H9 (cell line): Measurements from ENCODE around the gene WDSUB1. TPM values are rescaled to one million over a fixed set of nuclear protein-coding genes. Genes with fewer than 3 reads are reported as not detected.

ENCODE experiments used
- DNase-seq: peaks from one replicate; pipeline ENCODE4 v3.0.0-alpha.2; 2017
- H2AFZ ChIP-seq: one replicate; pipeline ENCODE4 v1.6.1; 2013; ENCODE audit warnings: mild to moderate bottlenecking, low read length, control low read depth, moderate library complexity
- H2AK5ac ChIP-seq: 2 replicates; pipeline ENCODE4 v1.6.1; 2013; ENCODE audit warnings: low read length, control low read depth, mixed read lengths; ENCODE audit not compliant: insufficient read length
- H2BK120ac ChIP-seq: one replicate; pipeline ENCODE4 v1.6.1; 2013; ENCODE audit warnings: low read depth, mild to moderate bottlenecking, low read length, control low read depth, inconsistent platforms; ENCODE audit not compliant: poor library complexity, severe bottlenecking
- H2BK12ac ChIP-seq: 2 replicates; pipeline ENCODE4 v1.6.1; 2013; ENCODE audit warnings: low read length, control low read depth, mixed read lengths, low read depth; ENCODE audit not compliant: insufficient read length
- H2BK15ac ChIP-seq: 2 replicates; pipeline ENCODE4 v1.6.1; 2013; ENCODE audit warnings: low read depth, low read length, control low read depth
- H2BK20ac ChIP-seq: one replicate; pipeline ENCODE4 v1.6.1; 2013; ENCODE audit warnings: low read depth, mild to moderate bottlenecking, low read length, control low read depth, inconsistent platforms; ENCODE audit not compliant: poor library complexity, severe bottlenecking
- H2BK5ac ChIP-seq: 2 replicates; pipeline ENCODE4 v1.6.1; 2013; ENCODE audit warnings: low read length, control low read depth, mixed read lengths; ENCODE audit not compliant: insufficient read length
- H3K14ac ChIP-seq: 2 replicates; pipeline ENCODE4 v1.6.1; 2013; ENCODE audit warnings: low read length, control low read depth; ENCODE audit not compliant: insufficient read depth
- H3K18ac ChIP-seq: 2 replicates; pipeline ENCODE4 v1.6.1; 2013; ENCODE audit warnings: low read depth, mild to moderate bottlenecking, mixed read lengths, low read length, control low read depth; ENCODE audit not compliant: insufficient read length
- H3K23ac ChIP-seq: 2 replicates; pipeline ENCODE4 v1.6.1; 2013; ENCODE audit warnings: low read length, control low read depth, mixed read lengths, low read depth; ENCODE audit not compliant: insufficient read length
- H3K23me2 ChIP-seq: 2 replicates; pipeline ENCODE4 v1.6.1; 2013; ENCODE audit warnings: low read depth, mild to moderate bottlenecking, mixed read lengths, low read length, control low read depth; ENCODE audit not compliant: insufficient read length, poor library complexity, severe bottlenecking
- H3K27ac ChIP-seq: 2 replicates; pipeline ENCODE4 v1.5.1; 2013; ENCODE audit warnings: low read length, control low read depth, mixed read lengths, low read depth; ENCODE audit not compliant: insufficient read length
- H3K27me3 ChIP-seq: 2 replicates; pipeline ENCODE4 v1.6.1; 2013; ENCODE audit warnings: low read length, control low read depth, inconsistent platforms; ENCODE audit not compliant: insufficient read depth
- H3K4ac ChIP-seq: 2 replicates; pipeline ENCODE4 v1.6.1; 2013; ENCODE audit warnings: low read depth, mild to moderate bottlenecking, control low read depth, inconsistent platforms, low read length, moderate library complexity
- H3K4me1 ChIP-seq: 2 replicates; pipeline ENCODE4 v1.6.1; 2013; ENCODE audit warnings: low read length, control low read depth, inconsistent platforms; ENCODE audit not compliant: insufficient read depth
- H3K4me2 ChIP-seq: 2 replicates; pipeline ENCODE4 v1.6.1; 2013; ENCODE audit warnings: low read length, control low read depth, mixed read lengths; ENCODE audit not compliant: insufficient read length, insufficient read depth
- H3K56ac ChIP-seq: 2 replicates; pipeline ENCODE4 v1.6.1; 2013; ENCODE audit warnings: low read depth, mild to moderate bottlenecking, mixed read lengths, low read length, control low read depth; ENCODE audit not compliant: insufficient read length
- H3K79me1 ChIP-seq: 2 replicates; pipeline ENCODE4 v1.6.1; 2013; ENCODE audit warnings: low read depth, mild to moderate bottlenecking, moderate library complexity, low read length, control low read depth, inconsistent platforms; ENCODE audit not compliant: insufficient read depth, poor library complexity, severe bottlenecking
- H3K79me2 ChIP-seq: 2 replicates; pipeline ENCODE4 v1.6.1; 2013; ENCODE audit warnings: low read length, control low read depth, inconsistent platforms; ENCODE audit not compliant: insufficient read depth
- H3K9ac ChIP-seq: 2 replicates; pipeline ENCODE4 v1.6.1; 2013; ENCODE audit warnings: low read length, control low read depth, mixed read lengths; ENCODE audit not compliant: insufficient read length; ENCODE audit errors: extremely low read depth
- H3K9me3 ChIP-seq: one replicate; pipeline ENCODE4 v1.6.1; 2013; ENCODE audit warnings: low read depth, low read length, inconsistent platforms; ENCODE audit not compliant: control insufficient read depth
- H3T11ph ChIP-seq: one replicate; pipeline ENCODE4 v1.6.1; 2013; ENCODE audit warnings: mild to moderate bottlenecking, low read length, control low read depth, inconsistent platforms
- H4K20me1 ChIP-seq: one replicate; pipeline ENCODE4 v1.6.1; 2013; ENCODE audit not compliant: control insufficient read depth, insufficient read length, insufficient read depth
- H4K5ac ChIP-seq: 2 replicates; pipeline ENCODE4 v1.6.1; 2013; ENCODE audit warnings: low read depth, mild to moderate bottlenecking, mixed read lengths, low read length, control low read depth; ENCODE audit not compliant: insufficient read length
- H4K8ac ChIP-seq: replicated peaks from 2 replicates; pipeline ENCODE4 v1.6.1; 2013; ENCODE audit warnings: low read length, control low read depth, mixed read lengths, low read depth; ENCODE audit not compliant: insufficient read length
- H4K91ac ChIP-seq: 2 replicates; pipeline ENCODE4 v1.6.1; 2013; ENCODE audit warnings: low read depth, mild to moderate bottlenecking, moderate library complexity, mixed read lengths, low read length, control low read depth; ENCODE audit not compliant: insufficient read length
- H3K27ac Mint-ChIP-seq, 3 experiments: 2 replicates in 2 of 3; 3 replicates in 1 of 3; pipeline ENCODE4 v1.8.0; 2020 to 2021; ENCODE audit warnings: mixed read lengths in 3 of 3, mild to moderate bottlenecking in 1 of 3, moderate library complexity in 1 of 3
- H3K27me3 Mint-ChIP-seq: 2 replicates; pipeline ENCODE4 v1.8.0; 2021; ENCODE audit warnings: low read depth, mild to moderate bottlenecking, moderate library complexity, mixed read lengths
- H3K36me3 Mint-ChIP-seq, 3 experiments: 2 replicates in 2 of 3; 3 replicates in 1 of 3; pipeline ENCODE4 v1.8.0; 2020 to 2021; ENCODE audit warnings: low read depth in 3 of 3, mixed read lengths in 3 of 3; ENCODE audit not compliant: insufficient read depth in 1 of 3
- H3K4me1 Mint-ChIP-seq, 2 experiments: 2 replicates each; pipeline ENCODE4 v1.8.0; 2020; ENCODE audit warnings: mixed read lengths in 2 of 2
- H3K4me3 Mint-ChIP-seq, 2 experiments: 2 replicates in 1 of 2; 3 replicates in 1 of 2; pipeline ENCODE4 v1.8.0; 2020 to 2021; ENCODE audit warnings: mild to moderate bottlenecking in 2 of 2, mixed read lengths in 2 of 2, moderate library complexity in 1 of 2
- H3K9me3 Mint-ChIP-seq, 2 experiments: 2 replicates in 1 of 2; 3 replicates in 1 of 2; pipeline ENCODE4 v1.8.0; 2020; ENCODE audit warnings: mild to moderate bottlenecking in 2 of 2, mixed read lengths in 2 of 2, moderate library complexity in 1 of 2
- WGBS: extraction: QIAGEN DNeasy Blood & Tissue Kit; methylation state at CpG from one replicate; pipeline ENCODE4 v1.1.7; 2013; ENCODE audit warnings: missing lambda C conversion rate, low lambda C conversion rate, mixed read lengths; ENCODE audit not compliant: insufficient read length; ENCODE audit errors: extremely low coverage; 5-methylcytosine and 5-hydroxymethylcytosine counted together
- total RNA-seq: library from RNA; stranded (reverse); gene quantifications from 2 replicates; pipeline ENCODE4 v1.2.1, GENCODE V29; 2021
- TF ChIP-seq, protein P1 (sequence below): fragments of 200-600 bp; sonication (generic); conservative IDR thresholded peaks from 3 replicates; pipeline ENCODE4 v1.8.0; 2021; ENCODE audit warnings: antibody characterized with exemption, mild to moderate bottlenecking

WDSUB1 gene
- total RNA-seq, 1 experiment from 2014 or later: 5.5 TPM

DNA sequence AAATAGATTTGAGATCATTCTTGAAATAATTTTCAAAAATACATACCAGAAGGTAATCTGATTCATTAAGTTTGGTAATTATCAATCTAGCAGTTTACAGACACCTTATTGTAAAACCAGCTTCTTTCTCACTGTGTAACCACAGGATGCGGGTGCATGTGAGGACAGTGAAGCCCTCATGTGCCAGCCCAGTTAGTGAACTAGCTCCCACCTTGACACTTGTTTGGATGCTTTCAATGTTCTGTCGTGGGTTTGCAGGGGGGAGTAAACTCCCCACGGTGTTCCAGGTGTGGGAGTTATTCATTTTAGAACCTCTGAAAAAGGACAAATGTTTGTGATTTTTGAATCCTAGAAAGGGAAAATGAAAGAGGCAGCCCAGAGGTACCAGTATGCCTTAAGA lies 59.0 kb downstream of the WDSUB1 start:
- no peak overlapping the region for H3K56ac ChIP-seq
- no peak overlapping the region for H3K27ac ChIP-seq
- peaks cover 0 to 9% of the 10 kb centered on the region in 2 experiments; a peak in 2 of 4 replicates for H3K4me1 Mint-ChIP-seq
- no peak overlapping the region for H2BK15ac ChIP-seq
- H4K8ac ChIP-seq: no peak overlapping the region
- no peak overlapping the region for H3K4me2 ChIP-seq
- H3K23ac ChIP-seq: no peak overlapping the region
- no peaks in the 10 kb centered on the region for H3K79me2 ChIP-seq
- no peak overlapping the region for H2BK12ac ChIP-seq
- no peaks in the 10 kb centered on the region for H3K79me1 ChIP-seq
- no peak overlapping the region for H4K91ac ChIP-seq
- H4K5ac ChIP-seq: no peak overlapping the region
- WGBS: no CpG with 5 or more reads among the region's 3 CpGs
- H2BK20ac ChIP-seq: no peak overlapping the region
- no peak overlapping the region for H3K14ac ChIP-seq
- no peak overlapping the region for H2BK5ac ChIP-seq
- no peak overlapping the region for H3K9ac ChIP-seq
- H3K9me3 ChIP-seq: no peaks in the 10 kb centered on the region
- H3K4ac ChIP-seq: no peak overlapping the region
- H3K27me3 Mint-ChIP-seq: peaks cover 2% of the 10 kb centered on the region; the same call in 1 of the 2 replicates
- no peak for DNase-seq
- no peaks in the 10 kb centered on the region for H3K9me3 Mint-ChIP-seq
- H3K27ac Mint-ChIP-seq: no peak overlapping the region
- H2BK120ac ChIP-seq: no peak overlapping the region
- no peak overlapping the region for H3K4me3 Mint-ChIP-seq
- H3K18ac ChIP-seq: no peak overlapping the region
- H4K20me1 ChIP-seq: no peaks in the 10 kb centered on the region
- H3K27me3 ChIP-seq: no peaks in the 10 kb centered on the region
- H3K36me3 Mint-ChIP-seq: peaks cover 0 to 11% (median 0%) of the 10 kb centered on the region in 3 experiments; a peak in 4 of 7 replicates
- H3T11ph ChIP-seq: no peak overlapping the region
- no peaks in the 10 kb centered on the region for H3K4me1 ChIP-seq
- no peak overlapping the region for H2AK5ac ChIP-seq
- no peak overlapping the region for H2AFZ ChIP-seq
- TF ChIP-seq, protein P1, sequence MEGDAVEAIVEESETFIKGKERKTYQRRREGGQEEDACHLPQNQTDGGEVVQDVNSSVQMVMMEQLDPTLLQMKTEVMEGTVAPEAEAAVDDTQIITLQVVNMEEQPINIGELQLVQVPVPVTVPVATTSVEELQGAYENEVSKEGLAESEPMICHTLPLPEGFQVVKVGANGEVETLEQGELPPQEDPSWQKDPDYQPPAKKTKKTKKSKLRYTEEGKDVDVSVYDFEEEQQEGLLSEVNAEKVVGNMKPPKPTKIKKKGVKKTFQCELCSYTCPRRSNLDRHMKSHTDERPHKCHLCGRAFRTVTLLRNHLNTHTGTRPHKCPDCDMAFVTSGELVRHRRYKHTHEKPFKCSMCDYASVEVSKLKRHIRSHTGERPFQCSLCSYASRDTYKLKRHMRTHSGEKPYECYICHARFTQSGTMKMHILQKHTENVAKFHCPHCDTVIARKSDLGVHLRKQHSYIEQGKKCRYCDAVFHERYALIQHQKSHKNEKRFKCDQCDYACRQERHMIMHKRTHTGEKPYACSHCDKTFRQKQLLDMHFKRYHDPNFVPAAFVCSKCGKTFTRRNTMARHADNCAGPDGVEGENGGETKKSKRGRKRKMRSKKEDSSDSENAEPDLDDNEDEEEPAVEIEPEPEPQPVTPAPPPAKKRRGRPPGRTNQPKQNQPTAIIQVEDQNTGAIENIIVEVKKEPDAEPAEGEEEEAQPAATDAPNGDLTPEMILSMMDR: no peak
- H3K23me2 ChIP-seq: no peaks in the 10 kb centered on the region
